GM23338 (cell line): ENCODE results near the gene SMG1. TPM values are rescaled to one million over a fixed set of nuclear protein-coding genes. Genes with fewer than 3 reads are reported as not detected.

Experiments
- ATAC-seq: fragments of 200-7000 bp; cut with Tn5 transposase; 3 replicates; pipeline ENCODE4 v1.9.1; 2020
- DNase-seq: peaks from one replicate; pipeline ENCODE4 v3.0.0-alpha.2; 2015; ENCODE audit warnings: low spot score
- H2AFZ ChIP-seq: fragments of 200-600 bp; sonication (generic); 2 replicates; pipeline ENCODE4 v1.8.0; 2016; ENCODE audit warnings: antibody characterized with exemption, mild to moderate bottlenecking, moderate library complexity
- H3F3A ChIP-seq: fragments of 200-600 bp; sonication (generic); replicated peaks from 2 replicates; pipeline ENCODE4 v1.8.0; 2017; ENCODE audit warnings: antibody characterized with exemption, mixed run types, low read depth
- H3K27ac ChIP-seq: fragments of 200-600 bp; sonication (generic); 2 replicates; pipeline ENCODE4 v1.6.1; 2016; ENCODE audit warnings: low read depth
- H3K27me3 ChIP-seq: fragments of 200-600 bp; sonication (generic); 2 replicates; pipeline ENCODE4 v1.8.0; 2016; ENCODE audit warnings: mild to moderate bottlenecking, mixed run types, moderate library complexity; ENCODE audit not compliant: insufficient read depth
- H3K36me3 ChIP-seq: fragments of 200-600 bp; sonication (generic); 2 replicates; pipeline ENCODE4 v1.8.0; 2016; ENCODE audit warnings: mild to moderate bottlenecking; ENCODE audit not compliant: insufficient read depth
- H3K4me1 ChIP-seq: fragments of 200-600 bp; sonication (generic); 2 replicates; pipeline ENCODE4 v1.8.0; 2016; ENCODE audit warnings: mild to moderate bottlenecking, moderate library complexity; ENCODE audit not compliant: insufficient read depth
- H3K4me2 ChIP-seq: fragments of 200-600 bp; sonication (generic); 2 replicates; pipeline ENCODE4 v1.7.1; 2017; ENCODE audit warnings: mixed run types
- H3K4me3 ChIP-seq: fragments of 200-600 bp; sonication (generic); 2 replicates; pipeline ENCODE4 v1.6.1; 2016; ENCODE audit warnings: mixed run types
- H3K79me2 ChIP-seq: fragments of 200-600 bp; sonication (generic); replicated peaks from 2 replicates; pipeline ENCODE4 v1.8.0; 2017; ENCODE audit warnings: mild to moderate bottlenecking; ENCODE audit not compliant: insufficient read depth
- H3K9me2 ChIP-seq: fragments of 200-600 bp; sonication (generic); 2 replicates; pipeline ENCODE4 v1.8.0; 2017; ENCODE audit not compliant: insufficient read depth
- H4K20me1 ChIP-seq: fragments of 200-600 bp; sonication (generic); replicated peaks from 2 replicates; pipeline ENCODE4 v1.8.0; 2017; ENCODE audit warnings: mild to moderate bottlenecking; ENCODE audit not compliant: insufficient read depth
- H3K27ac Mint-ChIP-seq: 2 replicates; pipeline ENCODE4 v1.8.0; 2020; ENCODE audit warnings: inconsistent platforms, mild to moderate bottlenecking, moderate library complexity, mixed read lengths
- H3K27me3 Mint-ChIP-seq: 3 replicates; pipeline ENCODE4 v1.8.0; 2022; ENCODE audit warnings: low read depth, mild to moderate bottlenecking, moderate library complexity, mixed read lengths, inconsistent platforms; ENCODE audit not compliant: insufficient read depth, poor library complexity
- H3K36me3 Mint-ChIP-seq: 3 replicates; pipeline ENCODE4 v1.8.0; 2021; ENCODE audit warnings: low read depth, mild to moderate bottlenecking, inconsistent platforms, moderate library complexity, mixed read lengths
- H3K4me1 Mint-ChIP-seq: 3 replicates; pipeline ENCODE4 v1.8.0; 2020; ENCODE audit warnings: mild to moderate bottlenecking, inconsistent platforms, mixed read lengths
- H3K4me3 Mint-ChIP-seq: 3 replicates; pipeline ENCODE4 v1.8.0; 2021; ENCODE audit warnings: moderate library complexity, mild to moderate bottlenecking, inconsistent platforms, mixed read lengths
- H3K9me3 Mint-ChIP-seq: 3 replicates; pipeline ENCODE4 v1.8.0; 2020; ENCODE audit warnings: moderate library complexity, mild to moderate bottlenecking, inconsistent platforms, mixed read lengths
- CREB1 ChIP-seq: fragments of 250-450 bp; sonication (Bioruptor Pico); IDR thresholded peaks from 2 replicates; pipeline ENCODE4 v1.5.0; 2020; ENCODE audit warnings: low read depth, mild to moderate bottlenecking, moderate library complexity
- EZH2 ChIP-seq: fragments of 200-600 bp; sonication (generic); IDR thresholded peaks from one replicate; pipeline ENCODE4 v1.8.0; 2017; ENCODE audit warnings: antibody characterized with exemption, mild to moderate bottlenecking, low read depth; ENCODE audit not compliant: unreplicated experiment
- EZH2phosphoT487 ChIP-seq: fragments of 200-600 bp; sonication (generic); IDR thresholded peaks from one replicate; pipeline ENCODE4 v1.8.1; 2018; ENCODE audit warnings: antibody characterized with exemption; ENCODE audit not compliant: unreplicated experiment
- NANOG ChIP-seq: IDR thresholded peaks from 2 replicates; pipeline ENCODE4 v1.6.1; 2016; ENCODE audit warnings: antibody characterized with exemption, borderline replicate concordance
- REST ChIP-seq: IDR thresholded peaks from one replicate; pipeline ENCODE4 v1.6.1; 2018; ENCODE audit warnings: antibody characterized with exemption; ENCODE audit not compliant: unreplicated experiment
- ZNF114 ChIP-seq: fragments of 250-450 bp; sonication (Bioruptor Pico); IDR thresholded peaks from 2 replicates; pipeline ENCODE4 v1.5.0; 2020; ENCODE audit warnings: mild to moderate bottlenecking, moderate library complexity
- ZNF331 ChIP-seq: fragments of 250-450 bp; sonication (Bioruptor Pico); IDR thresholded peaks from 2 replicates; pipeline ENCODE4 v1.5.0; 2020; ENCODE audit warnings: low read depth, mild to moderate bottlenecking, moderate library complexity
- ZNF462 ChIP-seq: fragments of 250-450 bp; sonication (Bioruptor Pico); IDR thresholded peaks from 2 replicates; pipeline ENCODE4 v1.5.0; 2020; ENCODE audit warnings: mild to moderate bottlenecking, moderate library complexity
- polyA plus RNA-seq: library from polyadenylated mRNA; unstranded; fragments of >200 nt; fragmentation: Nextera tagmentation; extraction: Ambion mirVana; gene quantifications from 2 replicates; pipeline ENCODE4 v1.2.1, GENCODE V29; 2016
- total RNA-seq: library from RNA; depleted of rRNA; stranded (reverse); fragments of >200 nt; shearing (Covaris generic); gene quantifications from 2 replicates; pipeline ENCODE4 v1.2.3, GENCODE V29; 2014

Gene SMG1
- total and polyA plus RNA-seq, 2 experiments from 2014 or later: 18.6 to 119 TPM

- TF ChIP-seq ZNF331 (CRISPR knock-in tag) (no peak), CREB1 (CRISPR knock-in tag) (no peak), EZH2 (no peak), ZNF462 (no peak), NANOG (no peak), EZH2phosphoT487 (no peak)
Measured at GRCh38 chr16:18959031-18959505, 32.9 kb upstream of the SMG1 start (continued).

- no peak overlapping the region; the same call in 1 of the 2 replicates for H2AFZ ChIP-seq
- TF ChIP-seq REST (no peak), ZNF114 (CRISPR knock-in tag) (no peak)
Measured at GRCh38 chr16:18958621-18959029, 32.4 kb upstream of the SMG1 start.

More at GRCh38 chr16:18958621-18959029, 32.4 kb upstream of the SMG1 start:
- Histone ChIP-seq H3K9me2 (no peaks in the 10 kb centered on the region), H3K36me3 (no peaks in the 10 kb centered on the region), H3F3A (no peaks in the 10 kb centered on the region), H3K4me1 (no peaks in the 10 kb centered on the region), H3K4me2 (no peak overlapping the region), H4K20me1 (no peaks in the 10 kb centered on the region), H3K79me2 (no peaks in the 10 kb centered on the region), H3K27ac (no peak overlapping the region), H3K27me3 (no peaks in the 10 kb centered on the region), H3K4me3 (no peak overlapping the region)
- Mint-ChIP-seq H3K36me3 (no peaks in the 10 kb centered on the region), H3K9me3 (no peaks in the 10 kb centered on the region), H3K27ac (no peak overlapping the region), H3K4me1 (0 out of 3 replicates have a peak, but pooled peaks cover 3% of the 10 kb centered on the region), H3K27me3 (peaks cover 8% of the 10 kb centered on the region), H3K4me3 (no peak overlapping the region)
- DNase-seq (no peak), ATAC-seq (no peak)
